ENCODE measurements around the gene GPC6.

GRCh38 chr13:94140027-94140426 lies 913.4 kb downstream of the GPC6 start:
- TF ChIP-seq CTCF (IDR thresholded peaks at IDR 0.05) (no peak), EZH2 (IDR thresholded peaks at IDR 0.05) (no peak), EZH2phosphoT487 (IDR thresholded peaks at IDR 0.05) (no peak)

All from neural progenitor cell (in vitro differentiated cells).